ENCODE results near the gene SLC10A4. TPM values are rescaled to one million over a fixed set of nuclear protein-coding genes. Genes with fewer than 3 reads are reported as not detected.

Gene SLC10A4
- polyA plus RNA-seq, 3 donors: 0.21 to 0.29 TPM; not detected in 1

Other genes with a start within 250 kb of the SLC10A4 start
- 1 to 10 TPM; 3.3 to 4.8 (median 4.3) TPM for gene TEC, start 213.5 kb upstream of the SLC10A4 start, polyA plus RNA-seq (ENCODE audit: insufficient read length in 3 of 3)
- gene SLAIN2, start 141.8 kb upstream of the SLC10A4 start, polyA plus RNA-seq (ENCODE audit: insufficient read length in 3 of 3): 10 to 100 TPM; 56.9 to 69.3 (median 59.9) TPM
- under 1 TPM in 1 of 3 donors, not detected in 2; 0.16 TPM for gene ZAR1, start 6.9 kb downstream of the SLC10A4 start, polyA plus RNA-seq (ENCODE audit: insufficient read length in 3 of 3)

All from renal pelvis (tissue), 3 donors.